H1 (cell line): ENCODE data around the gene WFDC10A. TPM values are rescaled to one million over a fixed set of nuclear protein-coding genes. Genes with fewer than 3 reads are reported as not detected.

Source experiments
- CTCF ChIA-PET: fragments of 300-600 bp; sonication (Branson Sonifier 250); formaldehyde crosslinking; loops from one replicate; lab custom pipeline; 2021; ENCODE audit not compliant: partially characterized antibody; lab: Charles Lee
- POLR2A ChIA-PET: fragments of 300-600 bp; sonication (Branson Sonifier 250); formaldehyde crosslinking; loops from one replicate; lab custom pipeline; 2021; ENCODE audit warnings: inconsistent platforms; ENCODE audit not compliant: partially characterized antibody; lab: Charles Lee
- DNase-seq, 2 experiments: peaks; one replicate each; pipeline versions ENCODE4 v3.0.0 to v3.0.0-alpha.2; 2010 to 2022; ENCODE audit warnings: low spot score in 2 of 2, low read depth in 1 of 2, mixed read lengths in 1 of 2
- FAIRE-seq: peaks from 2 replicates; lab custom pipeline; 2011; peaks lifted over from hg19 to GRCh38; lab: Jason Lieb, UNC
- H2AFZ ChIP-seq: 2 replicates; pipeline ENCODE4 v1.8.1; 2012; ENCODE audit warnings: low read length, inconsistent platforms
- H2AK5ac ChIP-seq: 2 replicates; pipeline ENCODE4 v1.6.1; 2013; ENCODE audit warnings: low read depth, low read length
- H2BK120ac ChIP-seq: replicated peaks from 2 replicates; pipeline ENCODE3; 2013; ENCODE audit warnings: low read depth, low read length, inconsistent platforms
- H2BK12ac ChIP-seq: 2 replicates; pipeline ENCODE4 v1.6.1; 2013; ENCODE audit warnings: low read depth, low read length
- H2BK15ac ChIP-seq: 2 replicates; pipeline ENCODE4 v1.6.1; 2013; ENCODE audit warnings: low read length
- H2BK20ac ChIP-seq: 2 replicates; pipeline ENCODE4 v1.6.1; 2013; ENCODE audit warnings: low read length
- H2BK5ac ChIP-seq: 2 replicates; pipeline ENCODE4 v1.6.1; 2013; ENCODE audit warnings: low read depth, low read length
- H3K14ac ChIP-seq: 2 replicates; pipeline ENCODE4 v1.6.1; 2013; ENCODE audit warnings: inconsistent platforms; ENCODE audit not compliant: insufficient read length
- H3K18ac ChIP-seq: 2 replicates; pipeline ENCODE4 v1.6.1; 2013; ENCODE audit warnings: low read length; ENCODE audit errors: extremely low read depth
- H3K23ac ChIP-seq: 2 replicates; pipeline ENCODE4 v1.6.1; 2013; ENCODE audit warnings: inconsistent platforms; ENCODE audit not compliant: insufficient read length
- H3K23me2 ChIP-seq: 2 replicates; pipeline ENCODE4 v1.6.1; 2013; ENCODE audit warnings: low read depth, low read length
- H3K27ac ChIP-seq: 2 replicates; pipeline ENCODE4 v1.6.1; 2011; ENCODE audit warnings: low read depth, low read length, inconsistent platforms
- H3K27me3 ChIP-seq, 4 experiments: replicated peaks in 1 of 4; 1 replicate in 1 of 4; 2 replicates in 3 of 4; pipeline versions ENCODE4 v1.6.1 to v1.8.1; 2011 to 2013; ENCODE audit warnings: low read length in 3 of 4, mild to moderate bottlenecking in 3 of 4, inconsistent platforms in 2 of 4, mixed read lengths in 2 of 4, moderate library complexity in 1 of 4; ENCODE audit not compliant: control insufficient read depth in 3 of 4, insufficient read depth in 3 of 4; ENCODE audit errors: extremely low read depth in 1 of 4
- H3K36me3 ChIP-seq, 4 experiments: 2 replicates each; pipeline versions ENCODE4 v1.6.1 to v1.8.1; 2011 to 2013; ENCODE audit warnings: mild to moderate bottlenecking in 4 of 4, low read length in 3 of 4, moderate library complexity in 2 of 4, control low read depth in 1 of 4, inconsistent platforms in 1 of 4; ENCODE audit not compliant: insufficient read depth in 4 of 4, control insufficient read depth in 2 of 4
- H3K4ac ChIP-seq: replicated peaks from 2 replicates; pipeline ENCODE3; 2013; ENCODE audit warnings: low read length, low read depth, mixed read lengths, inconsistent platforms; ENCODE audit not compliant: insufficient read length
- H3K4me1 ChIP-seq, 4 experiments: replicated peaks in 1 of 4; 1 replicate in 1 of 4; 2 replicates in 3 of 4; pipeline versions ENCODE4 v1.6.1 to v1.8.1; 2011 to 2013; ENCODE audit warnings: low read length in 3 of 4, inconsistent platforms in 2 of 4, mixed read lengths in 1 of 4; ENCODE audit not compliant: insufficient read depth in 4 of 4, control insufficient read depth in 3 of 4
- H3K4me2 ChIP-seq, 2 experiments: 2 replicates each; pipeline versions ENCODE4 v1.6.1 to v1.8.1; 2011 to 2013; ENCODE audit warnings: low read depth in 2 of 2, low read length in 2 of 2, control low read depth in 1 of 2, inconsistent platforms in 1 of 2, mild to moderate bottlenecking in 1 of 2; ENCODE audit not compliant: insufficient read depth in 1 of 2
- H3K4me3 ChIP-seq, 4 experiments: fragments of 200-600, 300-600 bp in 1 of 4; sonication (generic), shearing (Covaris generic), sonication (Bioruptor Twin) in 1 of 4; 2 replicates each; pipeline versions ENCODE4 v1.5.1 to v1.8.1; 2011 to 2016; ENCODE audit warnings: low read length in 4 of 4, low read depth in 3 of 4, control low read depth in 2 of 4, inconsistent platforms in 2 of 4, mild to moderate bottlenecking in 2 of 4, mixed read lengths in 1 of 4, moderate library complexity in 1 of 4; ENCODE audit not compliant: insufficient read depth in 2 of 4; ENCODE audit errors: extremely low read depth in 1 of 4
- H3K56ac ChIP-seq: replicated peaks from 2 replicates; pipeline ENCODE3; 2013; ENCODE audit warnings: low read depth, mild to moderate bottlenecking, mixed read lengths, low read length, inconsistent platforms; ENCODE audit not compliant: insufficient read length
- H3K79me1 ChIP-seq: 2 replicates; pipeline ENCODE4 v1.6.1; 2013; ENCODE audit warnings: low read depth, low read length, control low read depth
- H3K79me2 ChIP-seq, 2 experiments: 2 replicates each; pipeline versions ENCODE4 v1.6.1 to v1.8.1; 2012 to 2013; ENCODE audit warnings: low read length in 2 of 2, mild to moderate bottlenecking in 2 of 2, inconsistent platforms in 1 of 2; ENCODE audit not compliant: insufficient read depth in 2 of 2, control insufficient read depth in 1 of 2
- H3K9ac ChIP-seq, 4 experiments: replicated peaks in 1 of 4; 1 replicate in 1 of 4; 2 replicates in 3 of 4; pipeline versions ENCODE4 v1.6.1 to v1.8.1; 2011 to 2013; ENCODE audit warnings: low read depth in 3 of 4, low read length in 3 of 4, control low read depth in 2 of 4, mild to moderate bottlenecking in 2 of 4, moderate library complexity in 2 of 4, inconsistent platforms in 1 of 4; ENCODE audit errors: extremely low read depth in 1 of 4
- H3K9me3 ChIP-seq, 2 experiments: 2 replicates each; pipeline versions ENCODE4 v1.6.1 to v1.8.1; 2012 to 2013; ENCODE audit warnings: mild to moderate bottlenecking in 2 of 2, moderate library complexity in 2 of 2, control low read depth in 1 of 2, inconsistent platforms in 1 of 2, low read depth in 1 of 2, low read length in 1 of 2, mixed read lengths in 1 of 2; ENCODE audit not compliant: insufficient read depth in 2 of 2
- H4K20me1 ChIP-seq, 2 experiments: replicated peaks in 1 of 2; 2 replicates each; pipeline versions ENCODE3 to v1.8.1; 2011 to 2013; ENCODE audit warnings: inconsistent platforms in 2 of 2, low read length in 2 of 2, mild to moderate bottlenecking in 1 of 2; ENCODE audit not compliant: insufficient read depth in 2 of 2, control insufficient read depth in 1 of 2
- H4K5ac ChIP-seq: 2 replicates; pipeline ENCODE4 v1.6.1; 2013; ENCODE audit warnings: low read length, low read depth, mixed read lengths, inconsistent platforms; ENCODE audit not compliant: insufficient read length
- H4K8ac ChIP-seq: 2 replicates; pipeline ENCODE4 v1.8.0; 2013; ENCODE audit warnings: mild to moderate bottlenecking, moderate library complexity, low read length, inconsistent platforms; ENCODE audit not compliant: insufficient read depth; ENCODE audit errors: extremely low read depth
- H4K91ac ChIP-seq: replicated peaks from 2 replicates; pipeline ENCODE3; 2013; ENCODE audit warnings: low read length, mixed read lengths, inconsistent platforms; ENCODE audit not compliant: insufficient read length
- CTBP2 ChIP-seq: IDR thresholded peaks from 2 replicates; pipeline ENCODE4 v1.7.0; 2011; ENCODE audit warnings: borderline replicate concordance, mild to moderate bottlenecking, moderate library complexity, mixed read lengths, low read length; ENCODE audit not compliant: insufficient read depth, insufficient read length
- MAFK ChIP-seq: IDR thresholded peaks from 2 replicates; pipeline ENCODE4 v1.6.1; 2012; ENCODE audit warnings: low read depth, mild to moderate bottlenecking, improper control_type of control experiment, low read length
- POLR2A ChIP-seq, 2 experiments: IDR thresholded peaks; 1 replicate in 1 of 2; 2 replicates in 1 of 2; pipeline ENCODE4 v1.6.1; 2011; ENCODE audit warnings: low read depth in 2 of 2, low read length in 2 of 2, mild to moderate bottlenecking in 2 of 2; ENCODE audit errors: control extremely low read depth in 1 of 2
- SIRT6 ChIP-seq: IDR thresholded peaks from one replicate; pipeline ENCODE4 v1.7.1; 2012; ENCODE audit warnings: low read length, inconsistent platforms
- SRF ChIP-seq: IDR thresholded peaks from 2 replicates; pipeline ENCODE4 v1.6.1; 2011; ENCODE audit warnings: mild to moderate bottlenecking, low read depth, low read length, moderate library complexity
- WGBS, 2 experiments: shearing (Covaris generic) in 1 of 2; methylation state at CpG; one replicate each; pipeline versions ENCODE4 v1.1.6 to v1.1.7; 2013 to 2015; ENCODE audit warnings: low lambda C conversion rate in 2 of 2, mixed read lengths in 2 of 2, inconsistent platforms in 1 of 2, low coverage in 1 of 2, missing lambda C conversion rate in 1 of 2; ENCODE audit not compliant: insufficient replicate concordance in 2 of 2, insufficient coverage in 1 of 2, insufficient read length in 1 of 2; ENCODE audit errors: extremely low coverage in 1 of 2, missing lambda C conversion rate in 1 of 2; 5-methylcytosine and 5-hydroxymethylcytosine counted together
- polyA plus RNA-seq, 7 experiments: library from polyadenylated mRNA; depleted of rRNA in 3 of 7; stranded (reverse) in 5 of 7; unstranded in 2 of 7; fragments of >200 nt in 5 of 7; fragments of 200-250 nt in 2 of 7; gene quantifications; 1 replicate in 5 of 7; 2 replicates in 1 of 7; 4 replicates in 1 of 7; pipeline versions ENCODE4 v1.2.1 to v1.2.3, GENCODE V29; 2011 to 2013; ENCODE audit warnings: missing spikeins in 2 of 7, mixed read lengths in 2 of 7
- total RNA-seq: library from RNA; stranded (reverse); fragmentation: NEBNext Ultra II Directional; extraction: Animal tissue kit (Norgen Biotek cat#: 25700); gene quantifications from 2 replicates; pipeline ENCODE4 v1.2.1, GENCODE V29; 2021
- TF ChIP-seq, protein P1 (sequence below): IDR thresholded peaks from 2 replicates; pipeline ENCODE4 v1.6.1; 2011; ENCODE audit warnings: low read depth, mild to moderate bottlenecking, low read length; ENCODE audit not compliant: insufficient read depth

Gene WFDC10A
- total and polyA plus RNA-seq, 2 of the 8 experiments (the other 6 are each of a cell fraction or from before 2014, with no cell fraction given), result not detected

DNA sequence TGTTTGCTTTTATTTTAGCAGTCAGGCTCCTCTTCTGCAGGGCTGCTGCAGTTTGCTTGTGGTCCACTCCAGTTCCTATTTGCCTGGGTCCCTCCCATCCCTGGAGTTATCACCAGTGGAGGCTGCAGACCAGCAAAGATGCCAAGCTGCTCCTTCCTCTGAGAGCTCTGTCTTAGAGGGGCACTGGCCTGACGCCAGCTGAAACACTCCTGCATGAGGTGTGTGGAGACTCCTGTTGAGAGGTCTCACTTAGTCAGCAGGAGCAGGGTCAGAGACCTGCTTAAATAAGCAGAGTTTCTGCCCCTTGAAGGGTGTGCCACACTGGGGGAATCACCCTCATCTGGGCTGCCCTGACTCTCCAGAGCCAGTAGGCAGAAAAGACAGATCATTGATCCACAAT is 34.3 kb upstream of the WFDC10A start:
- no peak for DNase-seq
- FAIRE-seq, result no peak
- H3K4me3 ChIP-seq, result no peak overlapping the region
- no peak overlapping the region for H2BK120ac ChIP-seq
- no peak overlapping the region; the same call in 1 of the 2 replicates for H2BK20ac ChIP-seq
- no peak overlapping the region for H3K56ac ChIP-seq
- ChIA-PET POLR2A (no interaction called here), CTCF (interaction anchor here (2.1 to 4.8 kb wide), 2 partner anchors 35 to 175 kb away, joined by 9 to 48 read pairs; partner anchors contain the start of gene WFDC10A)
- H3K79me2 ChIP-seq, result no peaks in the 10 kb centered on the region
- no peak overlapping the region for H4K91ac ChIP-seq
- H4K20me1 ChIP-seq, result no peaks in the 10 kb centered on the region
- no peaks in the 10 kb centered on the region; a peak in 1 of 7 replicates for H3K27me3 ChIP-seq
- no peak overlapping the region for H2AK5ac ChIP-seq
- no peak overlapping the region for H2BK5ac ChIP-seq
- no peak overlapping the region for H3K18ac ChIP-seq
- no peaks in the 10 kb centered on the region for H3K79me1 ChIP-seq
- 40% methylated on average over 1 of the region's 1 CpG; no CpG with 5 or more reads in 1 of the 2 experiments for WGBS, 2 experiments
- no peaks in the 10 kb centered on the region for H3K4me1 ChIP-seq
- H2AFZ ChIP-seq, result no peak overlapping the region
- no peak overlapping the region for H3K14ac ChIP-seq
- no peak overlapping the region for H2BK12ac ChIP-seq
- no peaks in the 10 kb centered on the region for H3K36me3 ChIP-seq
- no peak overlapping the region for H3K27ac ChIP-seq
- TF ChIP-seq POLR2A (IDR thresholded peaks at IDR 0.05; ENCODE audit: control extremely low read depth in 1 of 2, low read depth in 2 of 2, low read length in 2 of 2) (no peak), CTBP2 (no peak), SRF (no peak), SIRT6 (no peak), MAFK (no peak)
- TF ChIP-seq, protein P1, sequence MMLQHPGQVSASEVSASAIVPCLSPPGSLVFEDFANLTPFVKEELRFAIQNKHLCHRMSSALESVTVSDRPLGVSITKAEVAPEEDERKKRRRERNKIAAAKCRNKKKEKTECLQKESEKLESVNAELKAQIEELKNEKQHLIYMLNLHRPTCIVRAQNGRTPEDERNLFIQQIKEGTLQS, result no peak
- H3K9me3 ChIP-seq, result no peaks in the 10 kb centered on the region
- H3K4ac ChIP-seq, result no peak overlapping the region
- no peak overlapping the region for H3K23ac ChIP-seq
- no peak overlapping the region for H2BK15ac ChIP-seq
- no peak overlapping the region for H4K8ac ChIP-seq
- no peak overlapping the region for H3K4me2 ChIP-seq
- no peaks in the 10 kb centered on the region; the same call in 1 of the 2 replicates for H3K23me2 ChIP-seq
- no peak overlapping the region for H3K9ac ChIP-seq
- H4K5ac ChIP-seq, result no peak overlapping the region
